Skeletal muscle satellite cell (primary cell): ENCODE data around the gene ATP6AP1. TPM values are rescaled to one million over a fixed set of nuclear protein-coding genes. Genes with fewer than 3 reads are reported as not detected.
A peak's percentile ranks its signal among the peaks of the same experiment; 100 is the strongest.
"Not testable (repeated sequence)": the region's sequence is repeated elsewhere in the genome, so short reads cannot be mapped to it uniquely, and the experiment has no call there.

Source experiments
- H3K27me3 ChIP-seq: 2 replicates; pipeline ENCODE4 v1.7.0; 2013; ENCODE audit warnings: low read length; ENCODE audit not compliant: control insufficient read depth, insufficient read depth
- H3K36me3 ChIP-seq: 2 replicates; pipeline ENCODE4 v1.7.0; 2013; ENCODE audit warnings: mild to moderate bottlenecking, control low read depth, low read length; ENCODE audit not compliant: insufficient read depth
- H3K4me1 ChIP-seq: 2 replicates; pipeline ENCODE4 v1.7.0; 2013; ENCODE audit warnings: low read length; ENCODE audit not compliant: control insufficient read depth, insufficient read depth
- H3K4me2 ChIP-seq: 2 replicates; pipeline ENCODE4 v1.7.0; 2013; ENCODE audit warnings: mild to moderate bottlenecking, low read length
- H3K4me3 ChIP-seq: 2 replicates; pipeline ENCODE4 v1.7.0; 2013; ENCODE audit warnings: low read length
- H3K9ac ChIP-seq: 2 replicates; pipeline ENCODE4 v1.7.0; 2013; ENCODE audit warnings: mild to moderate bottlenecking, low read depth, low read length, moderate library complexity
- H3K9me3 ChIP-seq: replicated peaks from 2 replicates; pipeline ENCODE4 v1.7.0; 2013; ENCODE audit warnings: mild to moderate bottlenecking, control low read depth, low read length
- total RNA-seq: library from RNA; depleted of rRNA; stranded (reverse); fragments of >200 nt; gene quantifications from 2 replicates; pipeline ENCODE4 v1.2.3, GENCODE V29; 2012; rRNA removed

Gene ATP6AP1
- total RNA-seq: 37.6 and 53.2 TPM in 2 replicates

GRCh38 chrX:154428176-154429171 lies at the start of gene ATP6AP1:
Gene ATP6AP1 (plus strand): TSS chrX:154428677. CDS start chrX:154428693, 16 bp downstream.
- Histone ChIP-seq H3K4me2 (peak within 1 kb of the TSS; percentile 84), H3K4me1 (peaks cover 5% of the 10 kb centered on the region), H3K36me3 (peaks cover 6% of the 10 kb centered on the region), H3K4me3 (peak within 1 kb of the TSS; percentile 80), H3K27me3 (no peaks in the 10 kb centered on the region), H3K9me3 (no peaks in the 10 kb centered on the region), H3K9ac (peak within 1 kb of the TSS; percentile 80)

GRCh38 chrX:154378799-154379568 lies 49.5 kb upstream of the ATP6AP1 start, which contains the start of gene EMD:
Gene EMD (plus strand): TSS chrX:154379295. CDS start chrX:154379485, 190 bp downstream.
- Histone ChIP-seq H3K27me3 (no peaks in the 10 kb centered on the region), H3K4me1 (peaks cover 21% of the 10 kb centered on the region), H3K36me3 (peaks cover 5% of the 10 kb centered on the region), H3K4me3 (peak within 1 kb of the TSS; percentile 75), H3K9me3 (no peaks in the 10 kb centered on the region), H3K4me2 (peak within 1 kb of the TSS; percentile 95), H3K9ac (peak within 1 kb of the TSS; percentile 100)

DNA sequence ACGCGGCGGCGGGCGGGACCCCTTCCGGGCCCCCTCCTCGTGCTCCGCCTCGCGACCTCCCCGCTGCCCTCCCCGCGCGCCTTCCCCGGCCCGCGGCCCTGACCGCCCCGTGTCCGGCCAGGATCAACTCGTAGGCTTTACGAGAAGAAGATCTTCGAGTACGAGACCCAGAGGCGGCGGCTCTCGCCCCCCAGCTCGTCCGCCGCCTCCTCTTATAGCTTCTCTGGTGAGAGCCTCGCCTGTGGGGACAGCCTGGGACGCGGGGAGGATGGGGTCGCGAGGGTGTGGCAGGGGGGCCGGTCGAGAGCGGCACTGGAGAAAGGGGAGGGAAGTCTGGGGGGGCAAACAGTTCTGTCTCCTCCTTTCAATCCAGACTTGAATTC lies 48.9 kb upstream of the ATP6AP1 start:
- Histone ChIP-seq H3K4me2 (peak overlapping the region; percentile 86), H3K27me3 (no peaks in the 10 kb centered on the region), H3K36me3 (peaks cover 5% of the 10 kb centered on the region), H3K9me3 (no peaks in the 10 kb centered on the region), H3K4me1 (peaks cover 20% of the 10 kb centered on the region), H3K9ac (peak overlapping the region; percentile 100), H3K4me3 (peak overlapping the region; percentile 71)

DNA sequence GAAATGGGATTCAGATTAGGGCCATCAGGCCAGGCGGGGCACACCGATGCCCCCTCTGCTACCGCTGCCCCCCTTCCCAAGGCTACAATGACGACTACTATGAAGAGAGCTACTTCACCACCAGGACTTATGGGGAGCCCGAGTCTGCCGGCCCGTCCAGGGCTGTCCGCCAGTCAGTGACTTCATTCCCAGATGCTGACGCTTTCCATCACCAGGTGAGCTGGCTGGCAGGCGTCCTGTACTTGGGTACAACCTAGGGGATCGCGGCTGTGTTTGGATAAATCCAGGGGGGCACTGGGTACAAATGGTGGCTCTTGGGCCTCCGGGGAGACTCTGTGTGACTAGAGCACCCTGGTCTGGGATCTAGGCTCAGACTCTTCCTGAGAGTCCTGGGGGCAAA lies 48.3 kb upstream of the ATP6AP1 start:
- Histone ChIP-seq H3K9me3 (no peaks in the 10 kb centered on the region), H3K4me1 (peaks cover 15% of the 10 kb centered on the region), H3K27me3 (no peaks in the 10 kb centered on the region), H3K9ac (peak overlapping the region; percentile 100), H3K36me3 (peaks cover 5% of the 10 kb centered on the region), H3K4me2 (peak overlapping the region; percentile 86), H3K4me3 (peak overlapping the region; percentile 71)

- H3K4me2 ChIP-seq: peak overlapping the region; percentile 86
- peaks cover 5% of the 10 kb centered on the region for H3K36me3 ChIP-seq
- peak overlapping the region; percentile 71 for H3K4me3 ChIP-seq
- H3K9me3 ChIP-seq: no peaks in the 10 kb centered on the region
- H3K9ac ChIP-seq: peak overlapping the region; percentile 100
- no peaks in the 10 kb centered on the region for H3K27me3 ChIP-seq
- peaks cover 14% of the 10 kb centered on the region for H3K4me1 ChIP-seq
Measured at GRCh38 chrX:154380787-154381186, 47.7 kb upstream of the ATP6AP1 start.

- Histone ChIP-seq H3K4me2 (no peak overlapping the region), H3K9me3 (no peaks in the 10 kb centered on the region), H3K36me3 (peaks cover 5% of the 10 kb centered on the region), H3K4me1 (peaks cover 14% of the 10 kb centered on the region), H3K4me3 (no peak overlapping the region), H3K9ac (no peak overlapping the region), H3K27me3 (no peaks in the 10 kb centered on the region)
Measured at GRCh38 chrX:154381271-154381670, 47.2 kb upstream of the ATP6AP1 start.

DNA sequence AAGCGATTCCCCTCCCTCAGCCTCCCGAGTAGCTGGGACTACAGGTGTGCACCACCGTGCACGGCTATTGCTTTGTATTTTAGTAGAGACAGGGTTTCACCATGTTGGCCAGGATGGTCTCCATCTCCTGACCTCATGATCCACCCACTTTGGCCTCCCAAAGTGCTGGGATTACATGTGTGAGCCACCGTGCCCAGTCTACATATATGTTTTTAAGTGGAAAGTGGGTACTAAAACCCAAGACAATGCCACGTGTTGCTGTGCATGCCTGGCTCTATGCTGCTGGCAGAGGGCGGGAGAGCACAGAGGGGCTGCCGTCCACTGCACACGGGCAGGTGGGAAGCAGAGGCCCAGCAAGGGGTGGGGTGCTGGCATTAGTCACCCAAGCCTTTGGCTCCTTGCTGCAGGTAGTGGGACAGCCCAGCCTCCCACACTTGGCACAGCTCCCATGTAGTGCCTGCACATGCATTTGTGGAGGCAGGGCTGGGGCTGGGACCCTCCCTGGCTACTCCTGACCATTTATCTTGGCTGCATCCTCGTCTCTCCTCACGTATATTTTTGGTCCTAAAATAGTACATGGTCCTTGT lies 45.9 kb upstream of the ATP6AP1 start:
- Histone ChIP-seq H3K9ac (no peak overlapping the region), H3K4me3 (no peak overlapping the region), H3K9me3 (no peaks in the 10 kb centered on the region), H3K4me2 (no peak overlapping the region), H3K4me1 (peaks cover 14% of the 10 kb centered on the region), H3K36me3 (peaks cover 5% of the 10 kb centered on the region), H3K27me3 (no peaks in the 10 kb centered on the region)

- peaks cover 7% of the 10 kb centered on the region for H3K4me1 ChIP-seq
- no peak overlapping the region for H3K4me3 ChIP-seq
- peaks cover 5% of the 10 kb centered on the region for H3K36me3 ChIP-seq
- no peak overlapping the region for H3K9ac ChIP-seq
- H3K9me3 ChIP-seq: no peaks in the 10 kb centered on the region
- no peaks in the 10 kb centered on the region for H3K27me3 ChIP-seq
- no peak overlapping the region for H3K4me2 ChIP-seq
Measured at GRCh38 chrX:154383359-154384283, 44.9 kb upstream of the ATP6AP1 start.

DNA sequence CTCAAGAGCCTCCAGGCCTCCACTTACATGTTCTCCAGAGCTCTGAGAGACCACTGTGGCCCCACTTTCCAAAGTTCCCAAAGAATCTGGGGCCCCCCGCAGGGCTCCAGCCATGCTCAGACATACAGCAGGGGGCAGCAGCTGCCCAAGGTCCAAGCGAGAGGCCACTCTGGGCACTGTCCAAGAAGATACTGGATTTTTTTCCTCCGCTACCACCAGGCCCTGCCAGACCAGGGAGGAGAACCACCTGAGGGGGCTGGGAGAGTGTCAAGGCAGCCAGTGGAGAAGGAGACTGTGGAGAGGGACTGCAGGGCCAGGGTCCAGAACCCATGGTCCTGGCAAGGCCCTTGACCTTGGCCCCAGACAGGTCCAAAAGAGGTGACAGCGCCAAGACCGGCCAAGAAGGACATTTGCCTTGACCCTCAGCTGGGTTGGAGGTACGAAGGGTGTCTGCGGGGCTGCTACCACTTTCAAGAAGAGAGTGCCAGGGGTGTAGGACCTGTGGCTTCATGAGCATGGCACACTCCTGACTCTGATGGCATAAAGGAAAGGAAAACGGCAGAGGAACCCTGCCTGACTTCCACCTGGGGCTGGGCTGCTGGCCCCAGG lies 44.1 kb upstream of the ATP6AP1 start:
- H3K4me1 ChIP-seq: peaks cover 7% of the 10 kb centered on the region
- no peak overlapping the region for H3K4me3 ChIP-seq
- no peak overlapping the region for H3K4me2 ChIP-seq
- no peak overlapping the region for H3K9ac ChIP-seq
- peaks cover 5% of the 10 kb centered on the region for H3K36me3 ChIP-seq
- H3K9me3 ChIP-seq: no peaks in the 10 kb centered on the region
- H3K27me3 ChIP-seq: no peaks in the 10 kb centered on the region

GRCh38 chrX:154388094-154388493 lies 40.4 kb upstream of the ATP6AP1 start:
- not testable (repeated sequence) for H3K9me3 ChIP-seq

More at GRCh38 chrX:154388094-154388493, 40.4 kb upstream of the ATP6AP1 start:
- not testable (repeated sequence) for H3K9ac ChIP-seq, H3K4me1 ChIP-seq, H3K4me3 ChIP-seq, H3K36me3 ChIP-seq, H3K27me3 ChIP-seq, H3K4me2 ChIP-seq
